SH-SY5Y (cell line): ENCODE data around the gene TBC1D19.

Source experiments
- GATA2 ChIP-seq: IDR thresholded peaks from 2 replicates; pipeline ENCODE4 v1.6.1; 2011; ENCODE audit warnings: mild to moderate bottlenecking, low read depth, low read length
- GATA3 ChIP-seq: IDR thresholded peaks from 2 replicates; pipeline ENCODE4 v1.6.1; 2011; ENCODE audit warnings: low read depth, mild to moderate bottlenecking, low read length, moderate library complexity

- TF ChIP-seq GATA3 (no peak), GATA2 (no peak)
Measured at GRCh38 chr4:26568446-26568994, 15.4 kb upstream of the TBC1D19 start.
